HepG2 (cell line): ENCODE measurements around the gene CYP2W1. TPM values are rescaled to one million over a fixed set of nuclear protein-coding genes. Genes with fewer than 3 reads are reported as not detected.

Source experiments
- AHDC1 ChIP-seq: sonication (generic); formaldehyde crosslinking; IDR thresholded peaks from 2 replicates; pipeline ENCODE4 v1.5.1; 2020; ENCODE audit warnings: mild to moderate bottlenecking, missing genetic modification reagents, borderline replicate concordance
- ATF2 ChIP-seq: sonication (generic); formaldehyde crosslinking; IDR thresholded peaks from 2 replicates; pipeline ENCODE4 v1.4.0; 2020; ENCODE audit warnings: missing genetic modification reagents
- BCL6 ChIP-seq: IDR thresholded peaks from 2 replicates; pipeline ENCODE4 v1.6.1; 2016; ENCODE audit warnings: missing genetic modification reagents, missing compliant biosample characterization
- CREB3 ChIP-seq: sonication (generic); formaldehyde crosslinking; IDR thresholded peaks from 2 replicates; pipeline ENCODE4 v1.5.0; 2020; ENCODE audit warnings: missing genetic modification reagents
- CREM ChIP-seq, 2 experiments: sonication (generic) in 1 of 2; formaldehyde crosslinking in 1 of 2; IDR thresholded peaks; 2 replicates each; pipeline versions ENCODE4 v1.4.0 to v1.6.1; 2016 to 2020; ENCODE audit warnings: antibody characterized with exemption in 1 of 2, mild to moderate bottlenecking in 1 of 2, missing genetic modification reagents in 1 of 2
- JARID2 ChIP-seq: sonication (generic); formaldehyde crosslinking; IDR thresholded peaks from 2 replicates; pipeline ENCODE4 v1.8.1; 2023; ENCODE audit warnings: missing genetic modification reagents, inconsistent platforms; ENCODE audit not compliant: insufficient replicate concordance
- SAP130 ChIP-seq: IDR thresholded peaks from 2 replicates; pipeline ENCODE4 v1.6.1; 2016; ENCODE audit warnings: low read depth
- SOX5 ChIP-seq: IDR thresholded peaks from 2 replicates; pipeline ENCODE4 v1.6.1; 2016; ENCODE audit warnings: borderline replicate concordance
- ZBTB26 ChIP-seq: IDR thresholded peaks from 2 replicates; pipeline ENCODE4 v1.6.1; 2016; ENCODE audit warnings: missing compliant biosample characterization, missing genetic modification reagents, borderline replicate concordance
- ZNF576 ChIP-seq: sonication (generic); formaldehyde crosslinking; IDR thresholded peaks from 2 replicates; pipeline ENCODE4 v1.4.0; 2020; ENCODE audit warnings: mild to moderate bottlenecking, missing genetic modification reagents
- ZNF749 ChIP-seq: sonication (generic); formaldehyde crosslinking; IDR thresholded peaks from 2 replicates; pipeline ENCODE4 v1.8.0; 2022; ENCODE audit warnings: mild to moderate bottlenecking, missing genetic modification reagents, moderate library complexity, borderline replicate concordance
- ZNF766 ChIP-seq: sonication (generic); formaldehyde crosslinking; IDR thresholded peaks from 2 replicates; pipeline ENCODE4 v1.5.0; 2020; ENCODE audit warnings: missing genetic modification reagents, borderline replicate concordance
- ZNF772 ChIP-seq: sonication (generic); formaldehyde crosslinking; IDR thresholded peaks from 2 replicates; pipeline ENCODE4 v1.5.0; 2020; ENCODE audit warnings: mild to moderate bottlenecking, missing genetic modification reagents
- ZNF83 ChIP-seq: sonication (generic); formaldehyde crosslinking; IDR thresholded peaks from 2 replicates; pipeline ENCODE4 v1.4.0; 2020; ENCODE audit warnings: missing genetic modification reagents, mild to moderate bottlenecking, borderline replicate concordance
- ZSCAN29 ChIP-seq: sonication (generic); formaldehyde crosslinking; conservative IDR thresholded peaks from 2 replicates; pipeline ENCODE4 v1.4.0; 2020; ENCODE audit warnings: mild to moderate bottlenecking, missing genetic modification reagents
- polyA plus RNA-seq, 8 experiments: library from polyadenylated mRNA; depleted of rRNA in 3 of 8; stranded (reverse) in 7 of 8; unstranded in 1 of 8; fragments of >200 nt; fragmentation: Illumina TruSeq in 4 of 8; extraction: Trizol in 4 of 8; gene quantifications; 2 replicates each; pipeline versions ENCODE4 v1.2.1 to v1.2.3, GENCODE V29; 2011 to 2016; ENCODE audit warnings: low read depth in 4 of 8, missing spikeins in 1 of 8, mixed read lengths in 1 of 8; ENCODE audit not compliant: insufficient read depth in 1 of 8
- total RNA-seq, 5 experiments: library from RNA; depleted of rRNA; stranded (reverse); fragments of >200 nt; fragmentation: Illumina TruSeq; extraction: Trizol; gene quantifications; 2 replicates each; pipeline ENCODE4 v1.2.3, GENCODE V29; 2016; ENCODE audit warnings: low read depth in 1 of 5
- TF ChIP-seq, protein P1 (sequence below): IDR thresholded peaks from 2 replicates; pipeline ENCODE4 v1.6.1; 2016
- TF ChIP-seq, protein P2 (sequence below): IDR thresholded peaks from 2 replicates; pipeline ENCODE4 v1.6.1; 2016

CYP2W1 gene
- total and polyA plus RNA-seq, 2 of the 13 experiments (the other 11 are each of a cell fraction or from before 2014, with no cell fraction given): 19.5 to 31.7 TPM

- TF ChIP-seq ZNF576 (CRISPR knock-in tag): no peak
- TF ChIP-seq ZBTB26: no peak
- no peak; the same call in 1 of the 2 replicates for TF ChIP-seq ZNF766 (CRISPR knock-in tag)
- TF ChIP-seq, protein P1, sequence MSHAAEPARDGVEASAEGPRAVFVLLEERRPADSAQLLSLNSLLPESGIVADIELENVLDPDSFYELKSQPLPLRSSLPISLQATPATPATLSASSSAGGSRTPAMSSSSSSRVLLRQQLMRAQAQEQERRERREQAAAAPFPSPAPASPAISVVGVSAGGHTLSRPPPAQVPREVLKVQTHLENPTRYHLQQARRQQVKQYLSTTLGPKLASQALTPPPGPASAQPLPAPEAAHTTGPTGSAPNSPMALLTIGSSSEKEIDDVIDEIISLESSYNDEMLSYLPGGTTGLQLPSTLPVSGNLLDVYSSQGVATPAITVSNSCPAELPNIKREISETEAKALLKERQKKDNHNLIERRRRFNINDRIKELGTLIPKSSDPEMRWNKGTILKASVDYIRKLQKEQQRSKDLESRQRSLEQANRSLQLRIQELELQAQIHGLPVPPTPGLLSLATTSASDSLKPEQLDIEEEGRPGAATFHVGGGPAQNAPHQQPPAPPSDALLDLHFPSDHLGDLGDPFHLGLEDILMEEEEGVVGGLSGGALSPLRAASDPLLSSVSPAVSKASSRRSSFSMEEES (CRISPR knock-in tag): no peak
- no peak for TF ChIP-seq BCL6
- TF ChIP-seq ZNF772 (CRISPR knock-in tag): no peak
- 0 out of 2 replicates have a peak, but pooled peaks have one; percentile 45 for TF ChIP-seq ZSCAN29 (CRISPR knock-in tag)
- peak; percentile 28; the same call in 1 of the 2 replicates for TF ChIP-seq SAP130 (CRISPR knock-in tag)
- TF ChIP-seq ZNF83: no peak
- TF ChIP-seq SOX5 (CRISPR knock-in tag): no peak
- TF ChIP-seq JARID2: no peak
- TF ChIP-seq ZNF749 (CRISPR knock-in tag): peak; percentile 59; the same call in 1 of the 2 replicates
- no peak for TF ChIP-seq AHDC1 (CRISPR knock-in tag)
- TF ChIP-seq, protein P2, sequence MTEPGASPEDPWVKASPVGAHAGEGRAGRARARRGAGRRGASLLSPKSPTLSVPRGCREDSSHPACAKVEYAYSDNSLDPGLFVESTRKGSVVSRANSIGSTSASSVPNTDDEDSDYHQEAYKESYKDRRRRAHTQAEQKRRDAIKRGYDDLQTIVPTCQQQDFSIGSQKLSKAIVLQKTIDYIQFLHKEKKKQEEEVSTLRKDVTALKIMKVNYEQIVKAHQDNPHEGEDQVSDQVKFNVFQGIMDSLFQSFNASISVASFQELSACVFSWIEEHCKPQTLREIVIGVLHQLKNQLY (CRISPR knock-in tag): 0 out of 2 replicates have a peak, but pooled peaks have one; percentile 34
- no peak for TF ChIP-seq CREB3 (CRISPR knock-in tag)
- 0 out of 2 replicates have a peak, but pooled peaks have one; percentile 4 for TF ChIP-seq CREM (IDR thresholded peaks at IDR 0.05)
- no peak for TF ChIP-seq CREM (CRISPR knock-in tag; IDR thresholded peaks at IDR 0.05)
- peak; percentile 29; the same call in 1 of the 2 replicates for TF ChIP-seq ATF2
These were observed at the start of gene CYP2W1 (continued) for GRCh38 chr7:983004-983615.
